ENCODE results near the gene DPP6. TPM values are rescaled to one million over a fixed set of nuclear protein-coding genes. Genes with fewer than 3 reads are reported as not detected.

The DPP6 gene
- total RNA-seq = not detected in 2 replicates

GRCh38 chr7:154051643-154052529 lies at the start of gene DPP6:
Gene DPP6, plus strand, starts transcription at chr7:154052398.

Measured in subcutaneous preadipocyte (primary cell).